Kidney (tissue), 14 donors: Measurements from ENCODE around the gene HTR6. TPM values are rescaled to one million over a fixed set of nuclear protein-coding genes. Genes with fewer than 3 reads are reported as not detected.

Experiments
- DNase-seq, 5 donors: peaks; one replicate each; pipeline ENCODE4 v3.0.0-alpha.2; 2013 to 2020
- FAIRE-seq: peaks from 2 replicates; lab custom pipeline; 2012; peaks lifted over from hg19 to GRCh38; lab: Jason Lieb, UNC
- H3K27ac ChIP-seq, 2 donors: one replicate each; pipeline ENCODE4 v1.7.0; 2013; ENCODE audit warnings: low read depth in 2 of 2, low read length in 2 of 2, inconsistent platforms in 1 of 2
- H3K27me3 ChIP-seq: one replicate; pipeline ENCODE4 v1.7.1; 2013; ENCODE audit warnings: low read length, inconsistent platforms; ENCODE audit not compliant: control insufficient read depth, insufficient read depth
- H3K36me3 ChIP-seq, 3 donors: one replicate each; pipeline versions ENCODE4 v1.7.0 to v1.7.1; 2013; ENCODE audit warnings: low read length in 3 of 3, control low read depth in 1 of 3, inconsistent platforms in 1 of 3; ENCODE audit not compliant: insufficient read depth in 3 of 3, control insufficient read depth in 2 of 3
- H3K4me1 ChIP-seq, 3 donors: one replicate each; pipeline versions ENCODE4 v1.7.0 to v1.7.1; 2013; ENCODE audit warnings: low read length in 3 of 3, inconsistent platforms in 1 of 3, low read depth in 1 of 3; ENCODE audit not compliant: control insufficient read depth in 2 of 3, insufficient read depth in 2 of 3
- H3K4me3 ChIP-seq, 3 donors: one replicate each; pipeline versions ENCODE4 v1.7.0 to v1.8.1; 2013; ENCODE audit warnings: low read length in 3 of 3, control low read depth in 1 of 3, inconsistent platforms in 1 of 3
- H3K9ac ChIP-seq, 3 donors: one replicate each; pipeline versions ENCODE4 v1.7.0 to v1.7.1; 2013; ENCODE audit warnings: low read length in 3 of 3, control low read depth in 1 of 3, inconsistent platforms in 1 of 3
- H3K9me3 ChIP-seq, 3 donors: one replicate each; pipeline versions ENCODE4 v1.7.0 to v1.7.1; 2013; ENCODE audit warnings: low read length in 3 of 3, control low read depth in 1 of 3, inconsistent platforms in 1 of 3; ENCODE audit not compliant: control insufficient read depth in 2 of 3, insufficient read depth in 1 of 3
- CTCF ChIP-seq: IDR thresholded peaks from 3 replicates; pipeline ENCODE4 v1.5.1; 2012; ENCODE audit warnings: mild to moderate bottlenecking, moderate library complexity, borderline replicate concordance; ENCODE audit not compliant: insufficient read depth; ENCODE audit errors: extremely low read depth
- intact Hi-C: fragments of 100-400 bp; cut with DNase I; formaldehyde crosslinking; loops from one replicate; pipeline ENCODE4 v1.11.1; 2022
- polyA plus RNA-seq: library from polyadenylated mRNA; stranded (reverse); fragments of 350-450 nt; fragmentation: Illumina TruSeq; extraction: RNeasy Lipid Tissue Mini Kit (QIAGEN cat#74804); gene quantifications from one replicate; pipeline ENCODE4 v1.2.3, GENCODE V29; 2014; ENCODE audit warnings: low read depth, low replicate concordance; ENCODE audit not compliant: insufficient read depth
- total RNA-seq: library from RNA; stranded (reverse); fragmentation: NEBNext Ultra II Directional; extraction: Animal tissue kit (Norgen Biotek cat#: 25700); gene quantifications from one replicate; pipeline ENCODE4 v1.2.1, GENCODE V29; 2021
- donor health status: control.
- donor health status: control.
- donor health status: control.
- donor health status: control.
- donor health status: control.
- donor health status: DM: yes; HTN: yes; CAD: no.
- donor health status: Normal renal cell carcinoma (clear cell type).

HTR6 gene
- total and polyA plus RNA-seq, 2 donors from 2014 or later: not detected

GRCh38 chr1:19689085-19689757, 24.5 kb downstream of the HTR6 start:
- no peaks in the 10 kb centered on the region for H3K4me1 ChIP-seq
- intact Hi-C loops: no loop called here
- no peaks in the 10 kb centered on the region for H3K27me3 ChIP-seq
- no peaks in the 10 kb centered on the region for H3K9me3 ChIP-seq
- TF ChIP-seq CTCF: no peak
- DNase-seq: no peak
- H3K27ac ChIP-seq: no peak overlapping the region
- no peak overlapping the region for H3K9ac ChIP-seq
- H3K4me3 ChIP-seq: no peak overlapping the region
- peaks cover 0 to 13% (median 8%) of the 10 kb centered on the region in 3 donors for H3K36me3 ChIP-seq
- FAIRE-seq: no peak

GRCh38 chr1:19689856-19690255, 25.2 kb downstream of the HTR6 start:
- no peak for TF ChIP-seq CTCF
- no peaks in the 10 kb centered on the region for H3K27me3 ChIP-seq
- intact Hi-C loops: no loop called here
- H3K27ac ChIP-seq: no peak overlapping the region
- no peak overlapping the region for H3K9ac ChIP-seq
- H3K4me3 ChIP-seq: no peak overlapping the region
- FAIRE-seq (no peak), DNase-seq (no peak)
- H3K36me3 ChIP-seq: peaks cover 0 to 13% (median 8%) of the 10 kb centered on the region in 3 donors
- H3K4me1 ChIP-seq: no peaks in the 10 kb centered on the region
- no peaks in the 10 kb centered on the region for H3K9me3 ChIP-seq

- no peaks in the 10 kb centered on the region for H3K27me3 ChIP-seq
- intact Hi-C loops: no loop called here
- FAIRE-seq: no peak
- no peak for TF ChIP-seq CTCF
- H3K4me1 ChIP-seq: no peaks in the 10 kb centered on the region
- H3K9me3 ChIP-seq: no peaks in the 10 kb centered on the region
- H3K9ac ChIP-seq: no peak overlapping the region
- no peak for DNase-seq
- H3K4me3 ChIP-seq: no peak overlapping the region
- peaks cover 0 to 13% (median 8%) of the 10 kb centered on the region in 3 donors for H3K36me3 ChIP-seq
- no peak overlapping the region for H3K27ac ChIP-seq
These were observed 25.7 kb downstream of the HTR6 start for GRCh38 chr1:19690342-19690741.
